GM19467 (cell line): ENCODE results near the gene LYZL4.

Experiments used
- ATAC-seq: cut with Tn5 transposase; IDR thresholded peaks from one replicate; pipeline ENCODE4 v1.9.1; 2021; ENCODE audit warnings: mild to moderate bottlenecking, moderate library complexity; ENCODE audit not compliant: unreplicated experiment

LYZL4 gene

GRCh38 chr3:42376344-42376798, 34.0 kb downstream of the LYZL4 start:
- ATAC-seq = no peak

GRCh38 chr3:42375121-42375800, 35.1 kb downstream of the LYZL4 start:
- no peak for ATAC-seq

GRCh38 chr3:42371776-42372175, 38.6 kb downstream of the LYZL4 start:
- ATAC-seq = no peak

- ATAC-seq = no peak
Observed at GRCh38 chr3:42369832-42370231, 40.6 kb downstream of the LYZL4 start.

- ATAC-seq = no peak
Observed at GRCh38 chr3:42369304-42369703, 41.1 kb downstream of the LYZL4 start.

- ATAC-seq = no peak
Observed at GRCh38 chr3:42368861-42369260, 41.5 kb downstream of the LYZL4 start.

GRCh38 chr3:42367903-42368302, 42.5 kb downstream of the LYZL4 start:
- ATAC-seq = no peak

- ATAC-seq = no peak
Observed at GRCh38 chr3:42366550-42366949, 43.9 kb downstream of the LYZL4 start.

- no peak for ATAC-seq
Observed at GRCh38 chr3:42357335-42357734, 53.1 kb downstream of the LYZL4 start.

GRCh38 chr3:42355612-42356011, 54.8 kb downstream of the LYZL4 start:
- no peak for ATAC-seq

- ATAC-seq = no peak
Observed at GRCh38 chr3:42353631-42354030, 56.8 kb downstream of the LYZL4 start.

- no peak for ATAC-seq
Observed at GRCh38 chr3:42351207-42351606, 59.2 kb downstream of the LYZL4 start.

GRCh38 chr3:42349765-42350594, 60.4 kb downstream of the LYZL4 start:
- ATAC-seq = no peak

- ATAC-seq = no peak
Observed at GRCh38 chr3:42347928-42348327, 62.5 kb downstream of the LYZL4 start.
